NT2/D1 (cell line): ENCODE measurements around the gene TMEM175.

Experiments used
- DNase-seq: peaks from one replicate; pipeline ENCODE4 v3.0.0-alpha.2; 2011; ENCODE audit warnings: low read depth, low spot score
- H3K27me3 ChIP-seq: 2 replicates; pipeline ENCODE4 v1.6.0; 2011; ENCODE audit warnings: mild to moderate bottlenecking; ENCODE audit not compliant: insufficient read length, insufficient read depth
- H3K36me3 ChIP-seq: 2 replicates; pipeline ENCODE4 v1.6.1; 2011; ENCODE audit warnings: mild to moderate bottlenecking, low read length, mixed read lengths; ENCODE audit not compliant: insufficient read depth, insufficient read length
- H3K4me1 ChIP-seq: 2 replicates; pipeline ENCODE4 v1.5.1; 2011; ENCODE audit not compliant: insufficient read depth, insufficient read length
- H3K4me3 ChIP-seq: 2 replicates; pipeline ENCODE4 v1.5.1; 2011; ENCODE audit warnings: low read depth; ENCODE audit not compliant: insufficient read length
- H3K9ac ChIP-seq: 2 replicates; pipeline ENCODE4 v1.6.0; 2011; ENCODE audit warnings: low read depth; ENCODE audit not compliant: insufficient read length
- H3K9me3 ChIP-seq: 2 replicates; pipeline ENCODE4 v1.5.1; 2011; ENCODE audit warnings: mild to moderate bottlenecking, low read length; ENCODE audit not compliant: insufficient read depth
- SUZ12 ChIP-seq: IDR thresholded peaks from 2 replicates; pipeline ENCODE4 v1.6.1; 2011; ENCODE audit not compliant: insufficient read length, insufficient read depth; ENCODE audit errors: extremely low read depth
- YY1 ChIP-seq: IDR thresholded peaks from 2 replicates; pipeline ENCODE4 v1.6.1; 2011; ENCODE audit not compliant: insufficient read length, insufficient read depth
- ZNF274 ChIP-seq: IDR thresholded peaks from 2 replicates; pipeline ENCODE4 v1.6.1; 2011; ENCODE audit warnings: mild to moderate bottlenecking, low read depth, low read length

The TMEM175 gene

DNA sequence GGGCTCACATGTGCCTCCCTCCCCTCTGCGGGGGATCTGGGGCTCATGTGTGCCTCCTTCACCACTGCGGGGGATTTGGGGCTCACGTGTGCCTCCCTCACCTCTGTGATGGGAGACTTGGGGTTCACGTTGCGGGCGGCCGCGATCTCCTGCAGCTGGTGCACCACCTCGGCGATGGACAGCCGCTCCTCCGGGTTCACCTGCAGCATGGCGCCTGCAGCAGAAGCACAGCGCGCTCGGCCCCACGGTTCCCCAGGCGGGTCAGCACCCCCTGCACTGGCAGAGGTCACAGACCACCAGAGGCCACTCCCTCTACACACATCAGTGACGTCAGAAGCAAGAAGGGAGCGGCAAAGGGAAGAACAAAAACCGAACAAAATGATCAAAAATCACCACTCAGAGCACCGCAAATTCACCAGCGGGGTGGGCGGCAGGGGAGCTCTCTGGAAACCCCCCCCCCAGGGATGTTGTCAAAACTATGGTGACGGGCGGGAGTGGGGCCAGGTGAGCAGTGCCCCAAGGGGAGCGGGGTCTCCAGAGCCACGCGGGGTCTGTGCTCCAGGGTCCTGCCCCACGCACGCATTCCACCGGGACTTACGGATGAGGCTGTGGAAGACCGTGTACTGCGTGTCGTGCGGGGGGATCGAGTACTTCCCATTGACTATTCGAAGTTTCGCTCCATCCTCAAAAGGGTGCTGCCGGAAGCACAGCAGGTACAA, 38.8 kb upstream of the TMEM175 start:
- Histone ChIP-seq H3K9ac (no peak overlapping the region), H3K4me1 (peaks cover 3% of the 10 kb centered on the region), H3K9me3 (no peaks in the 10 kb centered on the region), H3K27me3 (no peaks in the 10 kb centered on the region), H3K4me3 (no peak overlapping the region), H3K36me3 (peaks cover 93% of the 10 kb centered on the region)
- DNase-seq: no peak
- no peak for TF ChIP-seq YY1
- TF ChIP-seq ZNF274: no peak
- no peak for TF ChIP-seq SUZ12

DNA sequence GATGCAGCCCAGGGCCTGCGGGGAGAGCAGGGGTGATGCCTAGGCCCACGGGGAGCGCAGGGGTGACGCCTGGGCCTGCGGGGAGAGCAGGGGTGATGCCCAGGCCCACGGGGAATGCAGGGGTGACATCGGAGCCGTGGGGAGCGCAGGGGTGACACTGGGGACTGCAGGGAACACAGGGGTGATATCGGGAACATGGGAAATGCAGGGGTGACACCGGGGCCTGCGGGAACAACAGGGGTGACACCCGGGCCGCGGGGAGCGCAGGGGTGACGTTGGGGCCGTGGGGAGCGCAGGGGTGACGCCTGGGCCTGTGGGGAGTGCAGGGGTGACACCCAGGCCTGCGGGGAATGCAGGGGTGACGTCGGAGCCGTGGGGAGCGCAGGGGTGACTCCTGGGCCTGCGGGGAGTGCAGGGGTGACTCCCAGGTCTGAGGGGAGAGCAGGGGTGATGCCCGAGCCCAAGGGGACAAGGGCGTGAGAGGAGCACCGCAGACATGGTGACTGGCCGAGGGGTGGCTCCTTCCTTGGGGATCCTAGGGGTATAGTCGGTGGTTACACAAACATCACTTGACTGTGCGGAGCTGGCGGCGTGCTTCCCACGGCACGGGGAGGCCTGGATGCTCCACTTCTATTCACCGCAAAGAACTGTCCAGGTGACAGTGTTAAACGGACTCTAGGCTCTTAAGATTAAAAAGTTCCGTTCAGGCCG, 38.1 kb upstream of the TMEM175 start:
- Histone ChIP-seq H3K4me3 (no peak overlapping the region), H3K36me3 (peaks cover 90% of the 10 kb centered on the region), H3K9ac (no peak overlapping the region), H3K9me3 (no peaks in the 10 kb centered on the region), H3K4me1 (peaks cover 3% of the 10 kb centered on the region), H3K27me3 (no peaks in the 10 kb centered on the region)
- TF ChIP-seq ZNF274 (no peak), SUZ12 (no peak), YY1 (no peak)
- no peak for DNase-seq

DNA sequence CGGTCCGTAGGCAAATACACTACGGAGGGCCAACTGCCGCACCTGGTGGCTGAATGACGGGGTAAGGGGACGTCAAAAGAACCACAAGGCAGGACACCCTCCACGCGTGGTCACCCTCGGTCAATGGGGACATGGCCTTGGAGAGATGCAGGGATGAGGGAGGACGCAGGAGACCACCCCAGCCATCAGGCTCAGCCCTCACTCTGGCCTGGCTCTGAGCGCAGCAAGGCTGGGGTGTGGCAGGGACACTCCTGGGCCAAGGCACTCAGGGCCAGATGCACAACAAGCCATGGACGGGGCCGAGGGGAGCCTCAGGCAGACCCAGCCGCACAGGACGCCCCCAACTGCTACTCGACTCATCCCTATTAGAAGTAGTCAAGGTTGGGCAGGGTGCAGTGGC, 36.7 kb upstream of the TMEM175 start:
- H3K9me3 ChIP-seq: no peaks in the 10 kb centered on the region
- H3K4me3 ChIP-seq: no peak overlapping the region
- no peak for DNase-seq
- H3K27me3 ChIP-seq: no peaks in the 10 kb centered on the region
- H3K4me1 ChIP-seq: peaks cover 3% of the 10 kb centered on the region
- no peak for TF ChIP-seq YY1
- TF ChIP-seq SUZ12: no peak
- no peak for TF ChIP-seq ZNF274
- peaks cover 90% of the 10 kb centered on the region for H3K36me3 ChIP-seq
- no peak overlapping the region for H3K9ac ChIP-seq

DNA sequence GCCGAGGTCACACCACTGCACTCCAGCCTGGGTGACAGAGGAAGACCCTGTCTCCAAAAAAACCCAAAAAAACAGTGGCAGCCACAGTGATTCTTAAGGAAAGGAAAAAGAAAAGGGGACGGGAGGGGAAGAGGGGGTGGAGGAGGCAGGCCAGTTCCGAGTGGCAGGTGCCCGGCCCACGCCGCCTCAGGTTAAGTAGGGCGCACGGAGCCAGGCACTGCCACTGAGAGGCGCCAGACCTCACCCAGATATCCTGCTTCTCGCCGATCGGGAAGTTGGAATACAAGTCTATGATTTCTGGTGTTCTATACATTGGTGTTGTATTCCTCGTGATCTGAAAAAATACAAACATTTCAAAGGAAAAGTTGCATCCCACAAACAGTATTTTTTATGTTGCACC, 36.0 kb upstream of the TMEM175 start:
- peaks cover 3% of the 10 kb centered on the region for H3K4me1 ChIP-seq
- H3K9ac ChIP-seq: no peak overlapping the region
- H3K36me3 ChIP-seq: peaks cover 91% of the 10 kb centered on the region
- H3K9me3 ChIP-seq: no peaks in the 10 kb centered on the region
- DNase-seq: no peak
- TF ChIP-seq ZNF274 (no peak), SUZ12 (no peak), YY1 (no peak)
- H3K27me3 ChIP-seq: no peaks in the 10 kb centered on the region
- no peak overlapping the region for H3K4me3 ChIP-seq

DNA sequence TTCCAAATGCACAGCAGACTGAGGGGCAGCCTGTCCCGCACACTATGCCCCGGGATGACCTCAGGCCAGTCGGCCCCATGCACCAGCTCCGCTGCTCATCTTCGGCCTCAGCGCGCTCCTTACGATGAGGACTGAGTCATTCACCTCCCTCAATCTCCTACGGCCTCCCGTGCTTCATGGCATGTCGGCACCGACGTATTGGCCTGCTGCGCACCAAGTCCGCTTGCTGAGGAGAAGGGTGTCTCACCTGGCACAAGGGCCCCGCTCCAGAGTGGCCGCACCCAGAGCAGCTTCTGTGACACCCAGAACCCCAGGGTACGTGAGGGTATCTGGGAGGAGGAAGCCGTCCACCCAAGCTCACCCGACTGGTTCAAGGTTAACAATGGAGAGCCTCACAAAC, 35.6 kb upstream of the TMEM175 start:
- Histone ChIP-seq H3K9me3 (no peaks in the 10 kb centered on the region), H3K4me3 (no peak overlapping the region), H3K27me3 (no peaks in the 10 kb centered on the region), H3K4me1 (peaks cover 3% of the 10 kb centered on the region), H3K36me3 (peaks cover 91% of the 10 kb centered on the region), H3K9ac (no peak overlapping the region)
- DNase-seq: no peak
- TF ChIP-seq SUZ12 (no peak), YY1 (no peak), ZNF274 (no peak)

DNA sequence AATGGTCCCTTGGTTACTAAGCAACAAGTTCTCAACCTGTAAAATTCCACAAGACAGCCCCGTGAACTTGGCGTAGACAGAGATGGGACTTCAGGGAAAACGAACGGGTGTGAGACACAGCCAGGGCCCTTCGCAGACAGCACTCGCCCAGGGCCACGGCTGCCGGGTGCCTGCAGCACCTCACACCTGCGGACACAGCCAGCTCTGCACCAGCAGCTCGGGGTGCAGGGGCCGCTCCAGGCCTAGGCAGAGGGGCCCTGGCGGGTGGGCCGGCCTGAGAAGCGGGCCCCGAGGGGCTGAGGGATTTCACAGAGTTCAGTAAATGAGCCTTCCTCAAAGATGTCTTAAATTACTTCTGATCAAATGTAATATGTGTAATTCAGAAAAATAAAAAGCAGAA, 34.1 kb upstream of the TMEM175 start:
- no peak for DNase-seq
- H3K4me1 ChIP-seq: peaks cover 3% of the 10 kb centered on the region
- no peak overlapping the region for H3K4me3 ChIP-seq
- TF ChIP-seq ZNF274: no peak
- no peaks in the 10 kb centered on the region for H3K27me3 ChIP-seq
- peaks cover 89% of the 10 kb centered on the region for H3K36me3 ChIP-seq
- peak overlapping the region; percentile 50 for H3K9ac ChIP-seq
- H3K9me3 ChIP-seq: no peaks in the 10 kb centered on the region

DNA sequence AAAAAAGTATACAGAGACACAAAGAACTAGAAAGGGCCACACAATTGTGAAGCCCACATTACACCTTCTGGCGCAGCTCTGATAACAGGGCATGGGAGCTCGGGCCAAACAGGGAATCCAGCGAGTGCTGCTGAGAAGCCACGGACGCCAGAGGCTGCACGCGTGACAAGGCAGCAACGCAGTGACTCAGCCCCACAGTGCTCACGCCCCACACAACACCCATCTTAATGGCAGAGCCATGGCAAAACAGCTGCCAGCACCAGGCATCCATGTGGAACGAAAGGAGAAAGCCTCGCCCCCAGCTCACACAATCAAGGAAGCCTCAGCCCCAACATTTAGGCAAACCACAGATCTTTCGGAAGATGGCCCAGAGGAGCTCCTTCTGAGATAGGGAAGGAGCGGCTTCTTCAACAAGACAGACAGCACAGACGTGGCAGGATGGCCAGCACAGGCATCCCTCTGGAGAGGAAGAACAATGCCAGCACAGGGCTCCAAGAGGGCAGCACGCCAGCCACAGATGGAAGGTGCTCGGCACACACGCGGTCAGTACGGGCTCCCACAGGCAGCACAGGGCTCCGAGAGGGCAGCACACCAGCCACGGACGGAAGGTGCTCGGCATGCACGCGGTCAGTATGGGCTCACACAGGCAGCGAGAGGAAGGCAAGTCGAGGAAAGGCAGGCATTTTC, 33.2 kb upstream of the TMEM175 start:
- DNase-seq: no peak
- H3K36me3 ChIP-seq: peaks cover 86% of the 10 kb centered on the region
- TF ChIP-seq SUZ12 (no peak), ZNF274 (no peak), YY1 (no peak)
- H3K9ac ChIP-seq: no peak overlapping the region
- H3K4me1 ChIP-seq: peaks cover 6% of the 10 kb centered on the region
- H3K4me3 ChIP-seq: no peak overlapping the region
- H3K9me3 ChIP-seq: no peaks in the 10 kb centered on the region
- no peaks in the 10 kb centered on the region for H3K27me3 ChIP-seq
